K562 (cell line): Measurements from ENCODE around the gene MRPL40. TPM values are rescaled to one million over a fixed set of nuclear protein-coding genes. Genes with fewer than 3 reads are reported as not detected.
A peak's percentile ranks its signal among the peaks of the same experiment; 100 is the strongest.

ENCODE experiments used
- MEF2A ChIP-seq: IDR thresholded peaks from 2 replicates; pipeline ENCODE4 v1.6.1; 2011; ENCODE audit warnings: low read depth, mild to moderate bottlenecking, low read length, moderate library complexity; ENCODE audit not compliant: control insufficient read depth
- RBM25 ChIP-seq: fragments of 200-400 bp; formaldehyde crosslinking; IDR thresholded peaks from 2 replicates; pipeline ENCODE4 v1.6.1; 2018; ENCODE audit warnings: low read length, low read depth, moderate library complexity; ENCODE audit not compliant: severe bottlenecking
- ZFPM2 ChIP-seq: fragments of 250-450 bp; sonication (Bioruptor Pico); IDR thresholded peaks from 2 replicates; pipeline ENCODE4 v1.5.1; 2022; ENCODE audit warnings: mild to moderate bottlenecking
- ZHX1 ChIP-seq: fragments of 150-350 bp; conservative IDR thresholded peaks from 2 replicates; pipeline ENCODE4 v1.6.1; 2014; ENCODE audit warnings: low read length
- ZNF316 ChIP-seq: fragments of 450-650 bp; IDR thresholded peaks from 2 replicates; pipeline ENCODE4 v1.6.1; 2016
- ZNF324 ChIP-seq: fragments of 250-450 bp; sonication (Bioruptor Pico); IDR thresholded peaks from 2 replicates; pipeline ENCODE4 v1.4.0; 2020; ENCODE audit warnings: mild to moderate bottlenecking
- polyA plus RNA-seq, 8 experiments: library from polyadenylated mRNA; depleted of rRNA in 4 of 8; stranded (reverse) in 5 of 8; unstranded in 3 of 8; fragments of >200 nt; fragmentation: Nextera tagmentation in 2 of 8; fragmentation: Illumina TruSeq in 1 of 8; extraction: Ambion mirVana in 2 of 8; extraction: Trizol in 1 of 8; gene quantifications; 2 replicates each; pipeline versions ENCODE4 v1.2.1 to v1.2.3, GENCODE V29; 2011 to 2014; ENCODE audit warnings: inconsistent platforms in 1 of 8, missing spikeins in 1 of 8
- total RNA-seq, 7 experiments: library from RNA; depleted of rRNA in 6 of 7; stranded (reverse); fragments of >200 nt in 6 of 7; fragmentation: Illumina TruSeq in 2 of 7; extraction: Trizol in 2 of 7; gene quantifications; 2 replicates each; pipeline versions ENCODE4 v1.2.1 to v1.2.3, GENCODE V29; 2011 to 2021; ENCODE audit warnings: low replicate concordance in 1 of 7
- TF ChIP-seq, protein P1 (sequence below): fragments of 450-650 bp; IDR thresholded peaks from 2 replicates; pipeline ENCODE4 v1.6.1; 2016; ENCODE audit warnings: mild to moderate bottlenecking, moderate library complexity
- TF ChIP-seq, protein P2 (sequence below): sonication (generic); formaldehyde crosslinking; IDR thresholded peaks from 2 replicates; pipeline ENCODE4 v1.8.1; 2023; ENCODE audit warnings: mild to moderate bottlenecking, missing genetic modification reagents
- TF ChIP-seq, protein P3 (sequence below): fragments of 450-650 bp; IDR thresholded peaks from 2 replicates; pipeline ENCODE4 v1.6.1; 2018; ENCODE audit warnings: mild to moderate bottlenecking, low read depth; ENCODE audit not compliant: partially characterized antibody

MRPL40 gene
- total and polyA plus RNA-seq, 9 of the 15 experiments (the other 6 are each of a cell fraction or from before 2014, with no cell fraction given) = 132 to 652 (median 208) TPM

DNA sequence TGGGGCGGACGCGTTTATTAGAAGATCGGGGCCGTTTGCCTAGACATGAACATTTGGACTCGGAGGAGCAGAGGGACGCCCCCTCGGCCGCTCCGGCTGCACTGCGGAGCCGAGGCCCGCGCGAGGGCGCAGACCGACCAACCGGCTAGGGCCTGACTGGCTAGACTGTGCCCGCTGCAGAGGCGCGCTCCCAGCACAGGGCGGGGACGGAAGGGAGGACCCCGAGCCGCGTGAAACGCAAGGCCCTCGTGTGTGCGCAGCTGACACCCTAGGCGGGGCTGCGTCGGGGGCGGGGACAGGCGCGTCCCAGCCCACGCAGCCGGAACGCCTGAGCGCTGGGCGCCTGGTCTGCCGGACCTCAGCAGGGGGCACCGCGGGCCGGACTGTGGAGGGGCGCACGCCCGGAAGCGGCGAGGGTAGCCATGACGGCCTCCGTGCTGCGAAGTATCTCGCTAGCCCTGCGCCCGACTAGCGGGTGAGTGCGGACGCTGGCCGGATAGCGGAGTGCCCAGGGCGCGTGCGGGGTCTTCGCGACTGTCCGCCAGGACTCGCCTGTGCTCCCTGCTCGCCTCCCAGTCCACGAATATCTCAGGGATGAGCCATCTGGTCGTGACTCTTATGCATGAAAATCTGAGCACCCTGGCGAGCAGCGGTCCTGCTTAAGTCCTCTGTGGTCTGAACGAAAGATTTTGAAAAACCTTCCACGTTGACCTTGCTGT, at the start of gene MRPL40 (continued):
- TF ChIP-seq, protein P1, sequence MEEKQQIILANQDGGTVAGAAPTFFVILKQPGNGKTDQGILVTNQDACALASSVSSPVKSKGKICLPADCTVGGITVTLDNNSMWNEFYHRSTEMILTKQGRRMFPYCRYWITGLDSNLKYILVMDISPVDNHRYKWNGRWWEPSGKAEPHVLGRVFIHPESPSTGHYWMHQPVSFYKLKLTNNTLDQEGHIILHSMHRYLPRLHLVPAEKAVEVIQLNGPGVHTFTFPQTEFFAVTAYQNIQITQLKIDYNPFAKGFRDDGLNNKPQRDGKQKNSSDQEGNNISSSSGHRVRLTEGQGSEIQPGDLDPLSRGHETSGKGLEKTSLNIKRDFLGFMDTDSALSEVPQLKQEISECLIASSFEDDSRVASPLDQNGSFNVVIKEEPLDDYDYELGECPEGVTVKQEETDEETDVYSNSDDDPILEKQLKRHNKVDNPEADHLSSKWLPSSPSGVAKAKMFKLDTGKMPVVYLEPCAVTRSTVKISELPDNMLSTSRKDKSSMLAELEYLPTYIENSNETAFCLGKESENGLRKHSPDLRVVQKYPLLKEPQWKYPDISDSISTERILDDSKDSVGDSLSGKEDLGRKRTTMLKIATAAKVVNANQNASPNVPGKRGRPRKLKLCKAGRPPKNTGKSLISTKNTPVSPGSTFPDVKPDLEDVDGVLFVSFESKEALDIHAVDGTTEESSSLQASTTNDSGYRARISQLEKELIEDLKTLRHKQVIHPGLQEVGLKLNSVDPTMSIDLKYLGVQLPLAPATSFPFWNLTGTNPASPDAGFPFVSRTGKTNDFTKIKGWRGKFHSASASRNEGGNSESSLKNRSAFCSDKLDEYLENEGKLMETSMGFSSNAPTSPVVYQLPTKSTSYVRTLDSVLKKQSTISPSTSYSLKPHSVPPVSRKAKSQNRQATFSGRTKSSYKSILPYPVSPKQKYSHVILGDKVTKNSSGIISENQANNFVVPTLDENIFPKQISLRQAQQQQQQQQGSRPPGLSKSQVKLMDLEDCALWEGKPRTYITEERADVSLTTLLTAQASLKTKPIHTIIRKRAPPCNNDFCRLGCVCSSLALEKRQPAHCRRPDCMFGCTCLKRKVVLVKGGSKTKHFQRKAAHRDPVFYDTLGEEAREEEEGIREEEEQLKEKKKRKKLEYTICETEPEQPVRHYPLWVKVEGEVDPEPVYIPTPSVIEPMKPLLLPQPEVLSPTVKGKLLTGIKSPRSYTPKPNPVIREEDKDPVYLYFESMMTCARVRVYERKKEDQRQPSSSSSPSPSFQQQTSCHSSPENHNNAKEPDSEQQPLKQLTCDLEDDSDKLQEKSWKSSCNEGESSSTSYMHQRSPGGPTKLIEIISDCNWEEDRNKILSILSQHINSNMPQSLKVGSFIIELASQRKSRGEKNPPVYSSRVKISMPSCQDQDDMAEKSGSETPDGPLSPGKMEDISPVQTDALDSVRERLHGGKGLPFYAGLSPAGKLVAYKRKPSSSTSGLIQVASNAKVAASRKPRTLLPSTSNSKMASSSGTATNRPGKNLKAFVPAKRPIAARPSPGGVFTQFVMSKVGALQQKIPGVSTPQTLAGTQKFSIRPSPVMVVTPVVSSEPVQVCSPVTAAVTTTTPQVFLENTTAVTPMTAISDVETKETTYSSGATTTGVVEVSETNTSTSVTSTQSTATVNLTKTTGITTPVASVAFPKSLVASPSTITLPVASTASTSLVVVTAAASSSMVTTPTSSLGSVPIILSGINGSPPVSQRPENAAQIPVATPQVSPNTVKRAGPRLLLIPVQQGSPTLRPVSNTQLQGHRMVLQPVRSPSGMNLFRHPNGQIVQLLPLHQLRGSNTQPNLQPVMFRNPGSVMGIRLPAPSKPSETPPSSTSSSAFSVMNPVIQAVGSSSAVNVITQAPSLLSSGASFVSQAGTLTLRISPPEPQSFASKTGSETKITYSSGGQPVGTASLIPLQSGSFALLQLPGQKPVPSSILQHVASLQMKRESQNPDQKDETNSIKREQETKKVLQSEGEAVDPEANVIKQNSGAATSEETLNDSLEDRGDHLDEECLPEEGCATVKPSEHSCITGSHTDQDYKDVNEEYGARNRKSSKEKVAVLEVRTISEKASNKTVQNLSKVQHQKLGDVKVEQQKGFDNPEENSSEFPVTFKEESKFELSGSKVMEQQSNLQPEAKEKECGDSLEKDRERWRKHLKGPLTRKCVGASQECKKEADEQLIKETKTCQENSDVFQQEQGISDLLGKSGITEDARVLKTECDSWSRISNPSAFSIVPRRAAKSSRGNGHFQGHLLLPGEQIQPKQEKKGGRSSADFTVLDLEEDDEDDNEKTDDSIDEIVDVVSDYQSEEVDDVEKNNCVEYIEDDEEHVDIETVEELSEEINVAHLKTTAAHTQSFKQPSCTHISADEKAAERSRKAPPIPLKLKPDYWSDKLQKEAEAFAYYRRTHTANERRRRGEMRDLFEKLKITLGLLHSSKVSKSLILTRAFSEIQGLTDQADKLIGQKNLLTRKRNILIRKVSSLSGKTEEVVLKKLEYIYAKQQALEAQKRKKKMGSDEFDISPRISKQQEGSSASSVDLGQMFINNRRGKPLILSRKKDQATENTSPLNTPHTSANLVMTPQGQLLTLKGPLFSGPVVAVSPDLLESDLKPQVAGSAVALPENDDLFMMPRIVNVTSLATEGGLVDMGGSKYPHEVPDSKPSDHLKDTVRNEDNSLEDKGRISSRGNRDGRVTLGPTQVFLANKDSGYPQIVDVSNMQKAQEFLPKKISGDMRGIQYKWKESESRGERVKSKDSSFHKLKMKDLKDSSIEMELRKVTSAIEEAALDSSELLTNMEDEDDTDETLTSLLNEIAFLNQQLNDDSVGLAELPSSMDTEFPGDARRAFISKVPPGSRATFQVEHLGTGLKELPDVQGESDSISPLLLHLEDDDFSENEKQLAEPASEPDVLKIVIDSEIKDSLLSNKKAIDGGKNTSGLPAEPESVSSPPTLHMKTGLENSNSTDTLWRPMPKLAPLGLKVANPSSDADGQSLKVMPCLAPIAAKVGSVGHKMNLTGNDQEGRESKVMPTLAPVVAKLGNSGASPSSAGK = no peak
- peak; percentile 65 for TF ChIP-seq ZNF324
- no peak for TF ChIP-seq ZNF316
- no peak for TF ChIP-seq MEF2A
- TF ChIP-seq ZHX1 = peak; percentile 96
- TF ChIP-seq, protein P2, sequence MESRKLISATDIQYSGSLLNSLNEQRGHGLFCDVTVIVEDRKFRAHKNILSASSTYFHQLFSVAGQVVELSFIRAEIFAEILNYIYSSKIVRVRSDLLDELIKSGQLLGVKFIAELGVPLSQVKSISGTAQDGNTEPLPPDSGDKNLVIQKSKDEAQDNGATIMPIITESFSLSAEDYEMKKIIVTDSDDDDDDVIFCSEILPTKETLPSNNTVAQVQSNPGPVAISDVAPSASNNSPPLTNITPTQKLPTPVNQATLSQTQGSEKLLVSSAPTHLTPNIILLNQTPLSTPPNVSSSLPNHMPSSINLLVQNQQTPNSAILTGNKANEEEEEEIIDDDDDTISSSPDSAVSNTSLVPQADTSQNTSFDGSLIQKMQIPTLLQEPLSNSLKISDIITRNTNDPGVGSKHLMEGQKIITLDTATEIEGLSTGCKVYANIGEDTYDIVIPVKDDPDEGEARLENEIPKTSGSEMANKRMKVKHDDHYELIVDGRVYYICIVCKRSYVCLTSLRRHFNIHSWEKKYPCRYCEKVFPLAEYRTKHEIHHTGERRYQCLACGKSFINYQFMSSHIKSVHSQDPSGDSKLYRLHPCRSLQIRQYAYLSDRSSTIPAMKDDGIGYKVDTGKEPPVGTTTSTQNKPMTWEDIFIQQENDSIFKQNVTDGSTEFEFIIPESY (CRISPR knock-in tag) = no peak
- TF ChIP-seq, protein P3, sequence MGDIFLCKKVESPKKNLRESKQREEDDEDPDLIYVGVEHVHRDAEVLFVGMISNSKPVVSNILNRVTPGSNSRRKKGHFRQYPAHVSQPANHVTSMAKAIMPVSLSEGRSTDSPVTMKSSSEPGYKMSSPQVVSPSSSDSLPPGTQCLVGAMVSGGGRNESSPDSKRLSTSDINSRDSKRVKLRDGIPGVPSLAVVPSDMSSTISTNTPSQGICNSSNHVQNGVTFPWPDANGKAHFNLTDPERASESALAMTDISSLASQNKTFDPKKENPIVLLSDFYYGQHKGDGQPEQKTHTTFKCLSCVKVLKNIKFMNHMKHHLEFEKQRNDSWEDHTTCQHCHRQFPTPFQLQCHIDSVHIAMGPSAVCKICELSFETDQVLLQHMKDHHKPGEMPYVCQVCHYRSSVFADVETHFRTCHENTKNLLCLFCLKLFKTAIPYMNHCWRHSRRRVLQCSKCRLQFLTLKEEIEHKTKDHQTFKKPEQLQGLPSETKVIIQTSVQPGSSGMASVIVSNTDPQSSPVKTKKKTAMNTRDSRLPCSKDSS = no peak
- peak; percentile 99 for TF ChIP-seq RBM25
- TF ChIP-seq ZFPM2 (CRISPR knock-in tag) = peak; percentile 98
